ENCODE data around the gene THBS3. TPM values are rescaled to one million over a fixed set of nuclear protein-coding genes. Genes with fewer than 3 reads are reported as not detected.

The THBS3 gene
- total and polyA plus RNA-seq, 9 of the 15 experiments (the other 6 are each of a cell fraction or from before 2014, with no cell fraction given), result 0.59 to 8.3 (median 3.2) TPM

GRCh38 chr1:155218854-155219591, 11.3 kb upstream of the THBS3 start (continued):
- TF ChIP-seq TFE3 (CRISPR knock-in tag; IDR thresholded peaks at IDR 0.05) (peak; percentile 99), STAT5B (CRISPR knock-in tag; IDR thresholded peaks at IDR 0.05) (no peak), ZNF512 (tag; IDR thresholded peaks at IDR 0.05) (peak; percentile 35; the same call in 1 of the 2 replicates), SUPT5H (IDR thresholded peaks at IDR 0.05) (no peak), ETV1 (tag; conservative IDR thresholded peaks at IDR 0.05; ENCODE audit: low read depth) (peak; percentile 55), TGIF2 (CRISPR knock-in tag; IDR thresholded peaks at IDR 0.05) (no peak), TEAD1 (CRISPR knock-in tag; IDR thresholded peaks at IDR 0.05) (peak in 1 of 2 experiments; percentile 55; a peak in 1 of 4 replicates), GABPA (tag; conservative IDR thresholded peaks at IDR 0.05; ENCODE audit: low read depth) (peak; percentile 56), DIDO1 (tag; IDR thresholded peaks at IDR 0.05; ENCODE audit: low read depth) (peak; percentile 83; the same call in 1 of the 2 replicates), ZNF175 (CRISPR knock-in tag; IDR thresholded peaks at IDR 0.05; ENCODE audit: low read depth) (0 out of 2 replicates have a peak, but pooled peaks have one; percentile 64), XRCC4 (IDR thresholded peaks at IDR 0.05; ENCODE audit: extremely low read depth, insufficient read depth, insufficient read length) (no peak), SIN3B (IDR thresholded peaks at IDR 0.05; ENCODE audit: low read depth) (0 out of 2 replicates have a peak, but pooled peaks have one; percentile 25), CEBPB (tag; IDR thresholded peaks at IDR 0.05) (0 out of 2 replicates have a peak, but pooled peaks have one; percentile 24), LEF1 (IDR thresholded peaks at IDR 0.05) (no peak), ZNF354B (CRISPR knock-in tag; IDR thresholded peaks at IDR 0.05) (no peak), ZNF124 (CRISPR knock-in tag; IDR thresholded peaks at IDR 0.05) (no peak)
